ENCODE measurements around the gene RBM24.

- TF ChIP-seq CTCF (IDR thresholded peaks at IDR 0.05): no peak
- TF ChIP-seq EP300 (IDR thresholded peaks at IDR 0.05): no peak
Observed at GRCh38 chr6:17303444-17303843, 22.3 kb downstream of the RBM24 start.

Measured in sigmoid colon (tissue), 4 donors.